Stimulated activated CD4-positive, alpha-beta T cell treated with anti-CD3 and anti-CD28 coated beads, Interleukin-4, amount 100 ng/mL, for 4 hours (primary cell): ENCODE data around the gene EPS8L3.
"Not testable (repeated sequence)": the region's sequence is repeated elsewhere in the genome, so short reads cannot be mapped to it uniquely, and the experiment has no call there.

Experiments
- DNase-seq, 2 experiments: peaks; one replicate each; pipeline ENCODE4 v3.0.0-alpha.2; 2020

Gene EPS8L3, protein sequence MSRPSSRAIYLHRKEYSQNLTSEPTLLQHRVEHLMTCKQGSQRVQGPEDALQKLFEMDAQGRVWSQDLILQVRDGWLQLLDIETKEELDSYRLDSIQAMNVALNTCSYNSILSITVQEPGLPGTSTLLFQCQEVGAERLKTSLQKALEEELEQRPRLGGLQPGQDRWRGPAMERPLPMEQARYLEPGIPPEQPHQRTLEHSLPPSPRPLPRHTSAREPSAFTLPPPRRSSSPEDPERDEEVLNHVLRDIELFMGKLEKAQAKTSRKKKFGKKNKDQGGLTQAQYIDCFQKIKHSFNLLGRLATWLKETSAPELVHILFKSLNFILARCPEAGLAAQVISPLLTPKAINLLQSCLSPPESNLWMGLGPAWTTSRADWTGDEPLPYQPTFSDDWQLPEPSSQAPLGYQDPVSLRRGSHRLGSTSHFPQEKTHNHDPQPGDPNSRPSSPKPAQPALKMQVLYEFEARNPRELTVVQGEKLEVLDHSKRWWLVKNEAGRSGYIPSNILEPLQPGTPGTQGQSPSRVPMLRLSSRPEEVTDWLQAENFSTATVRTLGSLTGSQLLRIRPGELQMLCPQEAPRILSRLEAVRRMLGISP

DNA sequence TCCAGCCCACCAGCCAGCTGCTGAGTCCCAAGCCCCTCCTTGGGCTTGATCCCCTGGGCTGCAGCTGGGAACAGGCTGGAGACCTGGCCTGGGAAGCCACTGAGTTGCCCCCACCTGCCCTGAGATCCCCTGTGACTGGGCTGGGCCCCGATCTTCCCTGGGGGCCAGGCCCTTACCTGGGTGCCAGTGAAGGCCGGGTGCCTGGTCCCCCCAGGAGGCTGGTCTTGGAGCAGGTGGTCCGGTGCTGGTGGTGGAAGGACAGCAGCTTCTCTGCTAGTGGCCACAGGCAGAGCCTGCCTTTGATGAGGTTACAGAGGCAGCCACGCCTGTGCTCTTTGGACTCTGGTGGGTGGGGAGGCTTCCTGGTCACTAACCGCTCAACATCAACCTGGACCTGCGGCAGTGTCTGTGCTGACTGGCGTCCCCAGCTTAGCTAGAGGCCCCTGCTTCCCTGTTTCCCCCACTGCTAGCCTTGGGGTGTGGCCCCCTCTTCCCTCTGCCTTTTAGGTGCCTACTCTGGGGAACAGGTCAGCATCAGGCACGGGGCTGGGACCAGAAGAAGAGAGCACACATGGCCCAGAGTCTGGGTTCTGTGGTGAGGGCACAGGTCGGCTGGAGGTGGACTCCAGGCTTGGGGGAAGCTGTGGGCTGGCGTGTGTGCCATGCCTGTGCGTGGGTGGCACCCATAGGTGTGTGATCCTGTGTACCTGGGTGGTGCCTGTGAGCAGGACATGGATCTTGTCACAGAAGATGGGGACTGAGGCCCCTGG lies at the start of gene EPS8L3:
TSS of gene EPS8L3 (minus strand) at position 278 of the 770 bp plus-strand sequence. CDS start 2,174 bp downstream, outside the sequence.
- DNase-seq: no peak

DNA sequence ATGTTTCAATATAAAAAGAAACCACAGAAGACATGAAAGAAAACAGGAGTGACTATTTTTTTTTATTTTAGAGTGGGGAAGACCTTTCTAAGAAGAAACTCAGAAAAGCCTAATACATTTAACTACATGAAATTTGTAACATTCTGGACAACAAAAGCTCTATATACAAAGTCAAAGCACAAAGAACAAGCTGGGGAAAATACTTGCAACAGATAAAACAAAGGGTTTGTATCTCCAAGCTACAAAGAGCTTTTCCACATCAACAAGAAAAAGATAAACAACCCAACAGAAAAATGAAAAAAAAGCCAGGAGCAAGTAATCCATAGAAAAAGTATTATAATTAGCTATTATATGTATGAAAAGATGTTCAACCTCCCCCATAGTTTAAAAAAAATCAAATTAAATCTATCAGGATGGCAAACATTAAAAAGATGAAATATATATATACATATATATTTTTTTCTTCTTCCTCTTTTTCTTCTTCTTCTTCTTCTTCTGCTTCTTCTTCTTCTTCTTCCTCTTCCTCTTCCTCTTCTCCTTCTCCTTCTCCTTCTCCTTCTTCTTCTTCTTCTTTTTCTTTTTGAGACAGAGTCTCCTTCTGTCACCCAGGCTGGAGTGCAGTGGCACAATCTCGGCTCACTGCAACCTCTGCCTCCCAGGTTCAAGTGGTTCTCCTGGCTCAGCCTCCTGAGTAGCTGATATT lies 49.1 kb upstream of the EPS8L3 start:
- DNase-seq: no peak

DNA sequence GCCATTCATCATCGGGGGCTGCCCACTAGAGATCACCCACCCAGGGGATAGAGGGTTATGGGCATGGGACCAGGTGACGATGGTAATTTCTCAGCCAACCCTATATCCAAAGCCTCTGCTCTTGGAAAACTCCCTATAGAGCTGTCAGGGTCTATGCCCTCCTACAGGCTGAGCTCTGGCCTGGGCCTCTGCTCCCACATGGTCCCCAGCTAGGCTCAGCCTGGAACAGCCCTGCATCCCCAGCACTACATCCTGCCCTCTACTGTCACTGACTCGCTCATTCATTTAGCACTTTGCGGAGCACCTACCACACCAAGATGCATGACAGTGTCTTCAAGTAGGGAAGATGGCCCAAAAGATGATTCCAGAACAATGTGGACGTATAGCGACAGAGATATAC lies 45.0 kb upstream of the EPS8L3 start:
- DNase-seq: no peak

DNA sequence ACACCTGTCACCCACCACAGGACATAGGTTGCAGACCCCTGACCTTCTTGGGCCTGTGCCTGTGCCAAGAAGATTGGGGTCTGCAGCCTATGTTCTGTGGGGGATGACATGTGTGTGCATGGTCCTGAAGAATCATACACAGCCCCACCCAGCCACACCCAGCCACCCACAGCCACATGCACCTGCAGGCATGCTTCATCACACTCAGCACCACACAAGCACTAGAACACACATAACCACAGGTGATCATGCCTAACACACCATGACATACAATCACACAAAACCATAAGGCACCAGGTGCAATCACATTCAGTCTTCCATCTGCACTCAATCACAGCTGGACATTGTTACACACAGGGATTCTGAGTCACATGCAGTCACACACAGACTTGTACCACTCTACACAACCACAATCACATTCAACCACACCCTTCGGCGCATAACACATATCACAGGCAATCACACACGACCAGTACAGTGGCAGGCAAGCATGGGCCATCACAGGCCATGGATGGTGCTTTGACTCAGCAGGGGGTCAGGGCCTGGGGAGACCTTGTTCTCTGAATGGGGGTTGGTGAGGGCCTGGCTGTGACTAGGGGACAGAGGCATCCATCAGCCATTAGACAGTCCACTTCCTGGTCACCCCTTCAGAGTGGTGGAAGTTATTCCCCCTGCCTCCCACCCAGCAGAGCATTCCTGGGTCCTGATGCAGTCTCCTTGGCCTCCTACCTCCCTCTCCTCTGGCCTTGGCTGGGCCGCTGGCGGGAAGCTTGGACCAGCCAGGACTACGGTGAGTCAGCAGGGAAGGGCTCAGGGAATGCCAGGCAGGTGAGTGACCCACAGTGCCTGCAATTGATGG lies 44.3 kb upstream of the EPS8L3 start:
- no peak for DNase-seq

DNA sequence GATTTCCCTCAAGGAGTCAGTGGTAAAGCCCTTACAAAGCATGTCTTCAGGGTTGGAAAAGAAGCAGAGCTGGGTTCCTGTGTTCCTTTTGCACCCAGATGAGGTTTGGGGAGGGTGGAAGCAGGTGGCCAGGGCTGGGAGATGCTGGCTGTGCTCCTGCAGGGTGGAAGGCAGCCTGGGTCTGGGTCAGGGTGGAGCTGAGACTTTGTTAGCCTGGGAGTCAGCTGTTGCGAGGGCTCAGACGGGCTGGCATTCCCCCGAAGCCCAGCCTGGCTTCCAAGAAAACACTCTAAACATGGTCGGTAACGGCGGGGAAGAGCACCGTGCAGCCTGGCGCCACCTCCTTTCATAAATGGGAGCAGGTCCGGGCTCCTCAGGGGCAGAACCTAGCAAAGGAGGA lies 43.7 kb upstream of the EPS8L3 start:
- DNase-seq: no peak

DNA sequence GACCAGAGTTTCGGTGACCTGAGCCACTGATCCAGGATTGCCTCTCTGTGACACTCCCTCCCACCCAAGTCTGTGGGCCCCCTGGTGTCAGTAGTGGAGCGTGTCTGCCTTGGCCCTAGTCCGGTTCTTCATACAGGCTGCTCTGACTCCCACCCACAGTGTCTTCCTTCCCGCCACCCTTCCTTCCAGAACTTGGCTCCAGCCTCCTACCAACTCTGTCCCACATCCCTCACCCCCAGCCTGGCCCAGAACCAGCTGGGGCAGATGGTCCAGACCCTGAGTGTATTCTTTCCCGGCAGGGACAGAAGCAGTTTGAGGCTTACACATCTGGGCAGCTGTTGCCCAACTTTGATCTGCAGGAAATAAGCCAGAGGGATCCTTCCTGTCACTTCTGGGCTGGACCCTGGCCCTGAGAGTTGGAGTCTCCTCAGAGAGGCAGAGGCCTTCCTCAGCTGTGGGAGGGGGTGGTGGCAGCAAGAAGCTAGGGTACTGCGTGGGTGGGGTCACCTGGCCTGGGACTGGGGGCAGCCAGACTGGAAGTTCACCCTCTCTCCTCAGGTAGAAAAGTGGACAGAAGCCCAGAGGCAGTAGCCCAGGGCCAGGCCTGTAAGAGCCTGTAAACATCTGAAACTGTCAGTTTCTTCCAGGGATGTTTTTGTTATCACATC lies 43.1 kb upstream of the EPS8L3 start:
- DNase-seq: no peak

DNA sequence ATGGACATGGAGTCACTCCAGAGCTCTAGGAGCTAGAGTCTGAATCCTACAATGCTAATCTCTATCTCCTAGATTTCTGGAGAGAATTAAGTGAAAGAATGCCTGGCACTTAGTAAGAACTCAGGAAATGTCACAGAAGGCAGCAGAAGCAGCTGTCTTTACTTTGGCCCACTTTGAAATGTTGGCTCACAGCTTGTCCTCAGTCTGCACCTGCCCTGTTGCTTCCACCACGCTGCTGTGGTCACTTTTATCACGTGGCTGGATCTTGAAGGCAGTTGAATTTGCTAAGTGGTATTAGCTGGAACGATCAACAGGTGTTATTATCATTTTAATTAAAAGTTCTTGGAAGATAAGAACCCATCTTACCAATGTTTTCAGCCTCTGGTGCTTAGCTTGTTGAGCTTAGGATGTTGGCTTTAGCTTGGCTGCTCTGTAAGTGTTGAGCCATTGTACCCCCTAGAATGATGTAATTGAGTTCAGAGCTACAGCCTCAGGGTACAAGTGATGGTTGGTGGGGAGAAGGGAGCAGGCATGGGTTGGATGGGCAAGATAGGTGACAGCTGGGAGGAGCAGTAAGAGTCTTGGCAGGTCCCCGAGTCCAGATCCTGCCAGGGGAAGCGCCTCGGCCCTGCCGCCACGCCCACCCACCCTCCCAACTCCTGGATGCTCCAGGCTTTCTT lies 41.9 kb upstream of the EPS8L3 start:
- no peak for DNase-seq

DNA sequence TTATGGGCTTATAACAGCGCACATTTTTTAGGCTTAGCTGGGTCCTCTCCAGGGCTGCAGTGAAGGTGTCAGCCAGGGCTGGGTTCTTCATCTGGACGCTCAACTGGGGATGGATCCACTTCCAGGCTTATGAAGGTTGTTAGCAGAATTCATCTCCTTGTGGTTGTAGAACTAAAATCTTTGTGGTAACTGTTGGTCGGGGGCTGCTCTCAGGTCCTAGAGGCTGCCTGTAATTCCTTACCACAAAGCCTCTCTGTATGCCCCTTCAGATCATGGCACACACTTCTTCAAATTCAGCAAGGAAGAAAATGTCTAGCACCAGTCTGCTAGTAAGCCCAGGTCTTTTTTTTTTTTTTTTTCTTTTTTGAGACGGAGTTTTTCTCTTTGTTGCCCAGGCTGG lies 40.9 kb upstream of the EPS8L3 start:
- DNase-seq: no peak

DNA sequence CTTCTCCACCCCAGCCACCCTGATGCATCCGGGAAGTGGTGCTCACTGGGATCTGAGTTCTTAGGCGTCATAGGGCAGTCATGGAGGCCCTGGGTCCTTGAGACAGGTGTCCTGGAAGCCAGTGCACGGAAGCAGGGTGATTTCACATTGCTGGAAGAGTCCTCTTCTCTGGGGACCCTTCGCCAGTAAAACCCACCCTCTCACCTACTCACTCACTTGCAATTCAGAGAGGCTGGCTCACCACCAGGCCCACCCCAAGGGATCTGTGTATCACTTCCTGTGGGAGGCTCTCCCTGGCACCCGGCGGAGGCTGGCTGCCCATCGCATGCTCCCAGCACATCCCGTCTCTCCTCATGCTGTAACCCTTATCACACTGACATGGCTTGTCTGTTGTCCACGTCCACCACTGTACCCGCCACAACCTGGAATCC lies 40.2 kb upstream of the EPS8L3 start:
- DNase-seq: no peak

DNA sequence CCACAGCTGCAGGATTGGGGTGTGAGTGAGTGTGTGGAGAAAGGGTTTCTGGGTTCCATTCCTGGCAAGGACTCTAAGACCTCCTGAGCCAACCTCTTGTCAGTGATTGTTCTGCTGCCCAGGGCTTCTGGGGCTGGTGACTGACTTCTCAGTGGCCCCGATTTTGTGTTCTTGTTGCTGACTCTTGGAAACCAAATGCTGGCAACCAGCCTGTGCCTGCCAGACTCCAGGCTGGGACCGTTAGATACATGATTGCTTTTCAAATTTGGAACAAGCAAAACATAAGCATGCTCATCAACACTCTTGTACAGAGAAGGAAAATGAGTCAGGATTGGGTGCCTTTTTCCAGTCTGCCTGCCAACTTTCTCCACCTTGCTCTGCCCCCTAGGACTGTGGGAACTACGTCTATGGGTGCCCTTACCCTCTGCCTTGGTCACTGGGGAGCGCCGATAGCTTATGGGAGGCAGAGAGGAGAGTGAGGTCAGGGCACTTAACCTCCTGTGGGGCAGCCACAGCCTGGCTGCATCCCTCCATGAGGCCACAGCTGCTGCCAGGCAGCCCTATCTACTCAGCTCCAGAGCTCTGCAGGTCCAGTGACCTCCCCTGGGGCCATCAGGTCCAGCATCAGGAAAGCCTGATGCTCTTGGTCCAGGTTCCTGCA lies 39.3 kb upstream of the EPS8L3 start:
- DNase-seq: no peak

DNA sequence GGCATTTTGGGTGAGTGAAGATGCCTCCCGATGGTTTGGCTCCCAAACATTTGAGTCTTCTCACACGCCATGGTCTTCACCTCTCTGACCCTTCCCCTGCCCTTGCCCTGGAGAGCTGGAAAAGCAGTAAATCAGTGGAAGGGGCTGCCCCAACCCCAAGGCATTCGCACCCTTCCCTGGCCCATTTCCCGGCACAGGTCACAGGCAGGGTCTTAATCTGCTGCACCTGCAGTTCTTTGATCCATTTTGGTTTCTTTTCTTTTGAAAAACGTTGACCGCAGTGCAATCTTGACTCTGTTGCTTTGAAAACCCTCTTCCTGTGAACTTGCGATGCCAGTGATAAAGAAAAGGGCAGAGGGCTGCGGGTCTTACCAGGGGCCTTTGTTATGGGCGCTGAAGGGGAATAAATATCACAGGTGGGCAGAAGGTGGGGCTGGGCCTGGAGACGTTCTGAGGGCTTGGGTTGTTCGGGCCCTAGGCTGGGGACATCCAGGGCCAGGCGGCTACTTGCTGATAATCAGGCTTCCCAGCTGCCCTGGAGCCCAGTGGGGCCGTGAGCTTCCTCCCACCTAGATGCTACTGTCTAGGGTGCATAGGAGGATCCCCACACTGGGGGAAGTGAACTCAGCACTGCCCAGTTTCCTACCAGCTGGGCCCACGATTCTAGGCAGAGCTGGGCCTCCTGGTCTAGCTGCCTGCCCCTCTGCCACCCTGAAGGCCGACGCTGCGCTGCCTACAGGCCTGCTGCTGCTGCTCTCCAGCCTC lies 38.6 kb upstream of the EPS8L3 start:
- peak; percentile 30 to 47 for DNase-seq

DNA sequence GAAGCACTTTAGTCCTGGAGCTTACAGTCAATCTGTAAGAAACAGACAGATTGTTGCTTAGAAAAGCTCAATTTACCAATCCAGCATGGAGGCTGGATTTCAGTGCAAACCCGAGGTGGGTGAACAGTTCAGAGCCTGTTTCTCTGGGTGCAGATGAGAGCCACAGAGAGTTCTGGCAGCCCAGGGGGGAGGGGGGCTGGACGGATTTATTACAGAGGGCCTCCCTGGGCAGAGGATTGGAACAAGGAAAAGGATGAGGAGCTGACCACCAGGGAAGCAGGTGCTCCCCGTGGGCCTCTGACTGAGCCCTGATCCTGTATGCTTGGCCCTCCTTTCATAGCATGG lies 38.0 kb upstream of the EPS8L3 start:
- DNase-seq: no peak

DNA sequence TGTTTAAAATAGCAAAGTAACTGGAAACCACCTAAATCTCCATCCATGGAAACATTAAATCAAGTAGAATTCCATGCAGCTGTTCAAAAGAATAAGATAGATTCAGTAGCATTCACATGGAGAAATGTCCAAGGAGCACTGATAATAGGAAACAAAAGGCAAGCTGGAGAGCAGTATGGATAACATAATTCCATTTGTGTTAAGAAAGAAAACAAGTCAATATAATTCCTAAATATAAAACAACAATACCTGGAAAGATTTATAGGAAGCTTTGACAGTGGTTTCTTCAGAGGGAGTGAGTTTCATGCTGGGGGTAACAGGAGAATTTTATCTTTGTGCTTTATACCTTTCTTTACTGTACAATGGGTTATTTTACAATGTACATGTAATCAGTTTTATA lies 36.6 kb upstream of the EPS8L3 start:
- no peak for DNase-seq

DNA sequence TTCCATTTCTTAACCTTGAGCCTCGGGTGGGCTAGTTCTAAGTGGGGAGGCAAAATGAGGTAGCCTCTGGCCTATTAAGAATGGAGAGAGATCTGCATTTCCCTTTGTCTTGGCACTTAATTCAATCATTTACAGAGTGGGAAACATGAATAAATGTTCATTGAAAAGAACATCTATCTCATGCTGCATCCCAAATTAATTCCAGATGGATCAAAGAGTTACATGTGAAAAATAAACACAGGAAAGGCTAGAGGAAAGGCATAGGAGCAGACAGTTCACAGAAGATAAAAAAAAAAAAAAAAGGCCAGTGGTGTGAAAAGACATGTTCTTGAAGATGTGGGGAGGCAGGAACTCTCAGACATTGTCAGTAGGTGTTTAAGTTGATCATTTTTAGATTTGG lies 35.7 kb upstream of the EPS8L3 start:
- no peak for DNase-seq

DNA sequence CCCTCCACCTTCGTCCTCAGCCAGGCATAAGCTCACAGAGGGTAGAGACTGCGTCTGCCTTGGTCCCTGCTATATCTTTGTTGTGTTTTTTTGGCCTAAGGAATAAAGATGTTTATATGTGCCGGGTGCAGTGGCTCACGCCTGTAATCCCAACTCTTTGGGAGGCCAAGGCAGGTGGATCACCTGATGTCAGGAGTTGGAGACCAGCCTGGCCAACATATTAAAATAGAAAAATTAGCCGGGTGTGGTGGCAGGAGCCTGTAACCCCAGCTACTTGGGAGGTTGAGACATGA lies 33.5 kb upstream of the EPS8L3 start:
- not testable (repeated sequence) for DNase-seq

DNA sequence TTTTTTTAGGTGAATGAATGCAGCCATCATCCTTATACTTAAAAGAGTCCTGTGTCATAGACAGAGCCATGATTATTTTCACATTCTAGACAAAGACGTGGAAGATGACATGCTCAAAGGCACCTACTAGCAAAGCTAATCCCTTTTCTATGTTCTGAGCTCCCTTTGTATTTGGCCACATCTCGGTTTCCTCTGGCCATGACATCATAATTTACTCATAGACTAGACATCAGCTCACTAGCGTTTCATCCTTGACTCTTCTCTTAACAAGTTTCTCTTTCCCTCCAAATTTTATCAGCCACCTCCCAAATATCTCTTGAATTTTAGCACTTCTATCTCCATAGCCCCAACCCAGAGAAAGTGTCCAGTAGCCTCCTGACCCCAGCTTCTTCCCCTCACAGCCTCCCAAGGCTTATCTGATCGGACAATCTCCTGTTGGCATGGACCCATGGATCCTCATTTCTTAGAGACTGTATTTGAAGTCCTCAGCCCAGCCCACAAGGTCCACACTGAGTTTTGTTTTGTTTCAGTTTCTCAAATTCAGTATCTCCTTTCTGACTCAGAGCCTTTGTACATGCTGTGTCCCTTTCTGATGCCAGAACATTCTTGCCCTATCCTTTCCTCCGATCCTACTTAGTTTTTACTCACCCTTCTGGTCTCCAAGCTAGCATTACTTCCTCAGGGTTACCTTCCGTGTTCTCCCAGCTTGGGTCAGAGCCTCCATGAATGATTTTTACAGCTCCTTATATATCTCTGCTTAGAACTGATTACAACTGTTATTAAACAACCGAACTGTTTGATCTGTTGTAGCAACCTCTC lies 33.0 kb upstream of the EPS8L3 start:
- DNase-seq: no peak

DNA sequence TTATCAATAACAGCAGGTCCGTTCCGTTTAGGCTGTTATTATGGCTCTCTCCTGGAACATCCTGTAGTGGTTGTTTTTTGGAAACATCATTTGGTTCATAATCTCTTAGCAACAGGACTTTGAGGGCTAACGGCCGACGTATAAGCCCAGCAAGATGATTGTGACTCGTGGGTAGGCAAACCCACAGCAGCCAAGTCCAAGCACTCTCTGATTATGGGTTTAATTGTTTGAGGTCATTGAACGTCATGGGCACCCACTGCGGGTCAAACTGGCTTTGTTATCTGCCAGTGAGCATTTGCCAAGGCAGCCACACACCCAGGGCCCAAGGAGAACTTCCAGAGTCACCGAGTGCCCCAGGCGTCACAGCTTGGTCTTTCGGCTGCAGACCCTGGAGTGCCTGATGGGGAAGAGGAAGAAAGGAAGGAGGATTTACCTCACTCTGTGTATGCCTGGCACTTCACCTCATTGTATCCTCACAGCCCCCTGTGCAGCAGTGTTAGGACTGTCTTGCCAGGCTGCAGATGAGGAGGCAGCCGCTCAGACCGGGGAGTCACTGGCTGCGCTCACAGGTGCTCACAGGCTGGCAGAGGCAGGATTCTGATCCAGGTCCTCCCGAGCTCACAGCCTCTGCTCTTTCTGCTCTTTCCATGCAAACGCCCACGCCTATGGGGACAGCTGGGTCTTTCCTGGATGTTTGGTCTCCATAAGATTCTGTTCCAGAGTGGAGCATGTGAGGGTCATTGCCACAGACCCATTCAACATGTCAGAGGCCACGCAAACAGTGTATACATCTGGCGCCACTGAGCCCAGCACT lies 30.8 kb upstream of the EPS8L3 start:
- DNase-seq: no peak
